ENCODE results near the gene SMIM41.

SMIM41 gene

GRCh38 chr12:52079576-52080402, at the start of gene SMIM41:
TSS of gene SMIM41 (plus strand) at chr12:52079704. CDS start at chr12:52079780, 76 bp downstream.
- no peak for DNase-seq

- DNase-seq, result no peak
Observed at GRCh38 chr12:52032446-52032803, 47.1 kb upstream of the SMIM41 start.

- peak; percentile 93 for DNase-seq
Observed at GRCh38 chr12:52032804-52033445, 46.6 kb upstream of the SMIM41 start.

- no peak for DNase-seq
Observed at GRCh38 chr12:52033446-52034140, 45.9 kb upstream of the SMIM41 start.

- no peak for DNase-seq
Observed at GRCh38 chr12:52035190-52035589, 44.3 kb upstream of the SMIM41 start.

GRCh38 chr12:52035926-52036325, 43.6 kb upstream of the SMIM41 start:
- DNase-seq, result no peak

GRCh38 chr12:52036587-52037171, 42.8 kb upstream of the SMIM41 start:
- DNase-seq, result peak; percentile 79

GRCh38 chr12:52037248-52037861, 42.1 kb upstream of the SMIM41 start:
- no peak for DNase-seq

GRCh38 chr12:52038447-52038846, 41.1 kb upstream of the SMIM41 start:
- no peak for DNase-seq

- no peak for DNase-seq
Observed at GRCh38 chr12:52041035-52041434, 38.5 kb upstream of the SMIM41 start.

GRCh38 chr12:52041695-52042123, 37.8 kb upstream of the SMIM41 start:
- no peak for DNase-seq

GRCh38 chr12:52042706-52043385, 36.7 kb upstream of the SMIM41 start:
- DNase-seq, result no peak

- DNase-seq, result no peak
Observed at GRCh38 chr12:52043386-52044212, 35.9 kb upstream of the SMIM41 start.

GRCh38 chr12:52044292-52044983, 35.1 kb upstream of the SMIM41 start:
- DNase-seq, result no peak

GRCh38 chr12:52045794-52046199, 33.7 kb upstream of the SMIM41 start:
- DNase-seq, result no peak

GRCh38 chr12:52046859-52047258, 32.6 kb upstream of the SMIM41 start:
- DNase-seq, result no peak

- no peak for DNase-seq
Observed at GRCh38 chr12:52049286-52049685, 30.2 kb upstream of the SMIM41 start.

GRCh38 chr12:52049688-52050087, 29.8 kb upstream of the SMIM41 start:
- DNase-seq, result no peak

GRCh38 chr12:52050116-52050757, 29.3 kb upstream of the SMIM41 start:
- DNase-seq, result no peak

Data from NCI-H2107 (cell line).